HL-60 (cell line): ENCODE measurements around the gene CCT4.

ENCODE experiments used
- DNase-seq, 2 experiments: peaks; one replicate each; pipeline ENCODE4 v3.0.0-alpha.2; 2010 to 2020; ENCODE audit warnings: low read depth in 1 of 2, low spot score in 1 of 2
- H3K27ac ChIP-seq: fragments of 250-450 bp; sonication (Bioruptor Pico); replicated peaks from 2 replicates; pipeline ENCODE4 v1.5.1; 2020; ENCODE audit warnings: mild to moderate bottlenecking, moderate library complexity
- H3K27me3 ChIP-seq: fragments of 250-450 bp; sonication (Bioruptor Pico); 2 replicates; pipeline ENCODE4 v1.5.1; 2021; ENCODE audit warnings: mild to moderate bottlenecking, moderate library complexity; ENCODE audit not compliant: insufficient read depth, poor library complexity, severe bottlenecking
- H3K4me3 ChIP-seq: replicated peaks from 2 replicates; pipeline ENCODE4 v1.5.1; 2011; ENCODE audit warnings: mild to moderate bottlenecking, control low read depth, low read length; ENCODE audit not compliant: insufficient read depth
- CTCF ChIP-seq: IDR thresholded peaks from one replicate; pipeline ENCODE4 v1.5.1; 2011; ENCODE audit warnings: low read length, control low read depth, inconsistent platforms; ENCODE audit not compliant: insufficient read depth
- GABPA ChIP-seq: IDR thresholded peaks from 2 replicates; pipeline ENCODE4 v1.6.1; 2012; ENCODE audit warnings: low read depth
- POLR2AphosphoS5 ChIP-seq: IDR thresholded peaks from 2 replicates; pipeline ENCODE4 v1.6.1; 2012; ENCODE audit warnings: low read depth
- REST ChIP-seq: IDR thresholded peaks from 2 replicates; pipeline ENCODE4 v1.6.1; 2012; ENCODE audit warnings: low read depth; ENCODE audit not compliant: insufficient replicate concordance
- SPI1 ChIP-seq: IDR thresholded peaks from 2 replicates; pipeline ENCODE4 v1.6.1; 2012; ENCODE audit warnings: low read depth, mild to moderate bottlenecking, borderline replicate concordance

Gene CCT4

GRCh38 chr2:61845320-61845719, 43.1 kb downstream of the CCT4 start:
- no peak overlapping the region for H3K4me3 ChIP-seq
- no peak for DNase-seq

DNA sequence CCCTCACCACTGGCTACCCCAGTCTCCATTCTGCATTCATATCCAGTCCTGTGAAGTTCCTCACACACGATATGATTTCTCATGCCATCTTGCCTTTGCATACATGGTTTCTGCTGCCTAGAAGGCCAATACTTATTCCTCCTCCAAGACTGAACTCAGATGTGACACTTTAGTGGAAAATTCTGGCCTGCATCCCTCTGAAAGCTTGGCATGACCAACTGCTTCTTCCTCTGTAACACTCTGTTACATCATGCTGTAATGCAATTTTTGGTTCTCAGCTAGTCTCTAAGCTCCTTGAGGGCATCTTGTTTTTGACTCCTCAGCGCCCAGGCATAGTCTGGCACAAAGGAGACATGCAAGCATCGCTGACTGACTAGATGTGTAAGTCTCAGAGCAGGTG, 47.2 kb downstream of the CCT4 start:
- no peak overlapping the region for H3K27ac ChIP-seq
- TF ChIP-seq POLR2AphosphoS5 (no peak), GABPA (no peak), REST (no peak), SPI1 (no peak), CTCF (no peak)
- no peaks in the 10 kb centered on the region for H3K27me3 ChIP-seq
- no peak overlapping the region for H3K4me3 ChIP-seq
- DNase-seq: no peak

More at GRCh38 chr2:61845320-61845719, 43.1 kb downstream of the CCT4 start:
- Histone ChIP-seq H3K27me3 (no peaks in the 10 kb centered on the region), H3K27ac (no peak overlapping the region)
- TF ChIP-seq GABPA: no peak
- TF ChIP-seq POLR2AphosphoS5: no peak

DNA sequence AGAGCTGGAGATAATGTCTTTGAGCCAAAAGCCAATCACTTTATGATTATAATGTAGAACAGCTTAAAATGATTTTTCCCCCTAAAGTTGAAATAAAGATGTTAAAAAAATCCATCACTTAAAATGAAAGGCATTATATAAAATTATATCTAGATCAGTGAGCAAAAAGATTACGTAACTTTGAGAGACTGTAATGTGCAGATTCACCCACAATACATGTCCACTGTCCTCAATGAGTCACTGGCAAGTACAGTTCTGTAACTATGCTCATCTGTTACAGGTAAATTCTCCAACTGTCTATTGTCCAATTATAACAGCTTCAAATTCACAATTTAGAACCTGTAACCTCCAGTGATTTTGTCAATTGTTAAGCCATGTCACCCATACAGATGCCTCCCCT, 53.6 kb downstream of the CCT4 start:
- H3K27me3 ChIP-seq: no peaks in the 10 kb centered on the region
- H3K4me3 ChIP-seq: no peak overlapping the region
- H3K27ac ChIP-seq: no peak overlapping the region
- DNase-seq: peak in 1 of 2 experiments; percentile 7
- no peak for TF ChIP-seq REST
- TF ChIP-seq CTCF: no peak
- TF ChIP-seq SPI1: no peak

GRCh38 chr2:61833971-61834370, 54.5 kb downstream of the CCT4 start:
- no peak for TF ChIP-seq POLR2AphosphoS5
- no peak for TF ChIP-seq REST
- no peak for TF ChIP-seq CTCF
- TF ChIP-seq SPI1: no peak
- no peak for TF ChIP-seq GABPA
- Histone ChIP-seq H3K27ac (no peak overlapping the region), H3K27me3 (no peaks in the 10 kb centered on the region), H3K4me3 (no peak overlapping the region)
- no peak for DNase-seq
